HepG2 (cell line): ENCODE data around the gene PSAPL1. TPM values are rescaled to one million over a fixed set of nuclear protein-coding genes. Genes with fewer than 3 reads are reported as not detected.

Experiments used
- ADNP ChIP-seq: sonication (generic); formaldehyde crosslinking; IDR thresholded peaks from 2 replicates; pipeline ENCODE4 v1.4.0; 2020; ENCODE audit warnings: missing genetic modification reagents
- ARID3A ChIP-seq: IDR thresholded peaks from 2 replicates; pipeline ENCODE4 v1.6.1; 2012; ENCODE audit warnings: low read depth, low read length, improper control_type of control experiment
- KMT2A ChIP-seq: sonication (generic); formaldehyde crosslinking; IDR thresholded peaks from 2 replicates; pipeline ENCODE4 v1.4.0; 2020; ENCODE audit warnings: missing genetic modification reagents
- NCOA2 ChIP-seq: sonication (generic); formaldehyde crosslinking; IDR thresholded peaks from 2 replicates; pipeline ENCODE4 v1.8.0; 2022; ENCODE audit warnings: inconsistent platforms
- NFKB2 ChIP-seq: sonication (generic); formaldehyde crosslinking; IDR thresholded peaks from 2 replicates; pipeline ENCODE4 v1.4.0; 2020; ENCODE audit warnings: missing genetic modification reagents, borderline replicate concordance
- ZNF101 ChIP-seq: sonication (generic); formaldehyde crosslinking; IDR thresholded peaks from 2 replicates; pipeline ENCODE4 v1.4.0; 2020; ENCODE audit warnings: mild to moderate bottlenecking, low read depth, missing genetic modification reagents, borderline replicate concordance
- ZSCAN20 ChIP-seq: sonication (generic); formaldehyde crosslinking; IDR thresholded peaks from 2 replicates; pipeline ENCODE4 v1.4.0; 2020; ENCODE audit warnings: missing genetic modification reagents, mild to moderate bottlenecking, borderline replicate concordance
- polyA plus RNA-seq, 8 experiments: library from polyadenylated mRNA; depleted of rRNA in 3 of 8; stranded (reverse) in 7 of 8; unstranded in 1 of 8; fragments of >200 nt; fragmentation: Illumina TruSeq in 4 of 8; extraction: Trizol in 4 of 8; gene quantifications; 2 replicates each; pipeline versions ENCODE4 v1.2.1 to v1.2.3, GENCODE V29; 2011 to 2016; ENCODE audit warnings: low read depth in 4 of 8, missing spikeins in 1 of 8, mixed read lengths in 1 of 8; ENCODE audit not compliant: insufficient read depth in 1 of 8
- total RNA-seq, 5 experiments: library from RNA; depleted of rRNA; stranded (reverse); fragments of >200 nt; fragmentation: Illumina TruSeq; extraction: Trizol; gene quantifications; 2 replicates each; pipeline ENCODE4 v1.2.3, GENCODE V29; 2016; ENCODE audit warnings: low read depth in 1 of 5
- TF ChIP-seq, protein P1 (sequence below): sonication (generic); formaldehyde crosslinking; conservative IDR thresholded peaks from 2 replicates; pipeline ENCODE4 v1.8.0; 2022; ENCODE audit warnings: missing genetic modification reagents
- TF ChIP-seq, protein P2 (sequence below): sonication (generic); formaldehyde crosslinking; IDR thresholded peaks from 2 replicates; pipeline ENCODE4 v1.9.0; 2021; ENCODE audit warnings: missing genetic modification reagents, borderline replicate concordance

The PSAPL1 gene
- total and polyA plus RNA-seq, 2 of the 13 experiments (the other 11 are each of a cell fraction or from before 2014, with no cell fraction given): 0.02 to 0.16 TPM

- TF ChIP-seq ARID3A (no peak), ZNF101 (CRISPR knock-in tag) (no peak), ZSCAN20 (CRISPR knock-in tag) (no peak), KMT2A (CRISPR knock-in tag) (no peak), ADNP (CRISPR knock-in tag) (no peak), NFKB2 (no peak), NCOA2 (CRISPR knock-in tag) (no peak)
- TF ChIP-seq, protein P1, sequence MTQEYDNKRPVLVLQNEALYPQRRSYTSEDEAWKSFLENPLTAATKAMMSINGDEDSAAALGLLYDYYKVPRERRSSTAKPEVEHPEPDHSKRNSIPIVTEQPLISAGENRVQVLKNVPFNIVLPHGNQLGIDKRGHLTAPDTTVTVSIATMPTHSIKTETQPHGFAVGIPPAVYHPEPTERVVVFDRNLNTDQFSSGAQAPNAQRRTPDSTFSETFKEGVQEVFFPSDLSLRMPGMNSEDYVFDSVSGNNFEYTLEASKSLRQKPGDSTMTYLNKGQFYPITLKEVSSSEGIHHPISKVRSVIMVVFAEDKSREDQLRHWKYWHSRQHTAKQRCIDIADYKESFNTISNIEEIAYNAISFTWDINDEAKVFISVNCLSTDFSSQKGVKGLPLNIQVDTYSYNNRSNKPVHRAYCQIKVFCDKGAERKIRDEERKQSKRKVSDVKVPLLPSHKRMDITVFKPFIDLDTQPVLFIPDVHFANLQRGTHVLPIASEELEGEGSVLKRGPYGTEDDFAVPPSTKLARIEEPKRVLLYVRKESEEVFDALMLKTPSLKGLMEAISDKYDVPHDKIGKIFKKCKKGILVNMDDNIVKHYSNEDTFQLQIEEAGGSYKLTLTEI (CRISPR knock-in tag): no peak
- TF ChIP-seq, protein P2, sequence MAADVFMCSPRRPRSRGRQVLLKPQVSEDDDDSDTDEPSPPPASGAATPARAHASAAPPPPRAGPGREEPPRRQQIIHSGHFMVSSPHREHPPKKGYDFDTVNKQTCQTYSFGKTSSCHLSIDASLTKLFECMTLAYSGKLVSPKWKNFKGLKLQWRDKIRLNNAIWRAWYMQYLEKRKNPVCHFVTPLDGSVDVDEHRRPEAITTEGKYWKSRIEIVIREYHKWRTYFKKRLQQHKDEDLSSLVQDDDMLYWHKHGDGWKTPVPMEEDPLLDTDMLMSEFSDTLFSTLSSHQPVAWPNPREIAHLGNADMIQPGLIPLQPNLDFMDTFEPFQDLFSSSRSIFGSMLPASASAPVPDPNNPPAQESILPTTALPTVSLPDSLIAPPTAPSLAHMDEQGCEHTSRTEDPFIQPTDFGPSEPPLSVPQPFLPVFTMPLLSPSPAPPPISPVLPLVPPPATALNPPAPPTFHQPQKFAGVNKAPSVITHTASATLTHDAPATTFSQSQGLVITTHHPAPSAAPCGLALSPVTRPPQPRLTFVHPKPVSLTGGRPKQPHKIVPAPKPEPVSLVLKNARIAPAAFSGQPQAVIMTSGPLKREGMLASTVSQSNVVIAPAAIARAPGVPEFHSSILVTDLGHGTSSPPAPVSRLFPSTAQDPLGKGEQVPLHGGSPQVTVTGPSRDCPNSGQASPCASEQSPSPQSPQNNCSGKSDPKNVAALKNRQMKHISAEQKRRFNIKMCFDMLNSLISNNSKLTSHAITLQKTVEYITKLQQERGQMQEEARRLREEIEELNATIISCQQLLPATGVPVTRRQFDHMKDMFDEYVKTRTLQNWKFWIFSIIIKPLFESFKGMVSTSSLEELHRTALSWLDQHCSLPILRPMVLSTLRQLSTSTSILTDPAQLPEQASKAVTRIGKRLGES (CRISPR knock-in tag): no peak
Observed at GRCh38 chr4:7384929-7385890, 49.5 kb downstream of the PSAPL1 start (continued).
